Measurements from ENCODE around the gene TPPP2. TPM values are rescaled to one million over a fixed set of nuclear protein-coding genes. Genes with fewer than 3 reads are reported as not detected.
A peak's percentile ranks its signal among the peaks of the same experiment; 100 is the strongest.
"Not testable (repeated sequence)": the region's sequence is repeated elsewhere in the genome, so short reads cannot be mapped to it uniquely, and the experiment has no call there.

Gene TPPP2
- total RNA-seq = not detected
- long read RNA-seq = 0 reads

DNA sequence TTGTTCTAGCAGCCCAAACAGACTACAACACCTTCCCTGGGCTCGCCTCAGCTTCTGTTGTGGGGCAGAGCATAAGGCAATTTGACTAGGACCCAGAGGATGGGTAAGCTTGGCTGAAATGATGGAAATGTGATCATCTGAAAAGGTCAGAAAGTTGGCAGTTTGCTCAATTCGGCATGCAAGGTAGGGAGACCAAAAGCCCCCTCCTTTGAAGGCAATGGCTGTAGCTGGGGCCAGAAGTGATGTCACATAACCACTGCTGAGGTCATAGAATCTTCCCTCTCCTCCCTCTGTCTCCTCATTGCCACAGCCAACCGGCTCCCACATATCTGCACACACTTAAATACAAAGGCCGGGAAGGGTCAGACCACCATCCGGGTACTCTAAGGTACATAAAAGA is at the start of gene TPPP2:
Gene TPPP2 (plus strand): TSS at position 301 of the 400 bp plus-strand sequence. CDS start 365 bp downstream, outside the sequence.
- Histone ChIP-seq H3K4me1 (no peaks in the 10 kb centered on the region), H3K27me3 (ENCODE audit: low read depth) (no peaks in the 10 kb centered on the region), H3K4me3 (no peak within 1 kb of the TSS), H3K36me3 (no peaks in the 10 kb centered on the region), H3K9me3 (no peaks in the 10 kb centered on the region), H3K27ac (no peak within 1 kb of the TSS)
- TF ChIP-seq, protein P1, sequence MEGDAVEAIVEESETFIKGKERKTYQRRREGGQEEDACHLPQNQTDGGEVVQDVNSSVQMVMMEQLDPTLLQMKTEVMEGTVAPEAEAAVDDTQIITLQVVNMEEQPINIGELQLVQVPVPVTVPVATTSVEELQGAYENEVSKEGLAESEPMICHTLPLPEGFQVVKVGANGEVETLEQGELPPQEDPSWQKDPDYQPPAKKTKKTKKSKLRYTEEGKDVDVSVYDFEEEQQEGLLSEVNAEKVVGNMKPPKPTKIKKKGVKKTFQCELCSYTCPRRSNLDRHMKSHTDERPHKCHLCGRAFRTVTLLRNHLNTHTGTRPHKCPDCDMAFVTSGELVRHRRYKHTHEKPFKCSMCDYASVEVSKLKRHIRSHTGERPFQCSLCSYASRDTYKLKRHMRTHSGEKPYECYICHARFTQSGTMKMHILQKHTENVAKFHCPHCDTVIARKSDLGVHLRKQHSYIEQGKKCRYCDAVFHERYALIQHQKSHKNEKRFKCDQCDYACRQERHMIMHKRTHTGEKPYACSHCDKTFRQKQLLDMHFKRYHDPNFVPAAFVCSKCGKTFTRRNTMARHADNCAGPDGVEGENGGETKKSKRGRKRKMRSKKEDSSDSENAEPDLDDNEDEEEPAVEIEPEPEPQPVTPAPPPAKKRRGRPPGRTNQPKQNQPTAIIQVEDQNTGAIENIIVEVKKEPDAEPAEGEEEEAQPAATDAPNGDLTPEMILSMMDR (IDR thresholded peaks at IDR 0.05) = no peak
- intact Hi-C loops (cut with DNase I) = no loop called here
- DNase-seq = no peak
- ATAC-seq = no peak

DNA sequence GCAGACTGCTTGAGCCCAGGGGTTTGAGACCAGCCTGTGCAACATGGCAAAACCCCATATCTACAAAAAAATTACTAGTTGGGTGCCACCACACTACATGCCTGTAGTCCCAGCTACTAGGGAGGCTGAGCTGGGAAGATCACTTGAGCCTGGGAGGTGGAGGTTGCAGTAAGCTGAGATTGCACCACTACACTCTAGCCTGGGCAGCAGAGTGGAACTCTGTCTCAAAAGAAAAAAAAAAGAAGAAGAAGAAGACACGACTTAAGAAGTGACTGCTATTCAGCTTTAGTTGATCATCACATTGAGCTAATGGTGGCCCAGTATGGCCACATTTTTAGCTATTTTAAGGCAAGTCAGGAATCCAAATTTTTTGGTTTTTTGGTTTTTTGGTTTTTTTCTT is 49.1 kb upstream of the TPPP2 start:
- intact Hi-C loops (cut with DNase I) = no loop called here
- Histone ChIP-seq H3K27me3 (ENCODE audit: low read depth) (no peaks in the 10 kb centered on the region), H3K4me1 (no peaks in the 10 kb centered on the region), H3K36me3 (no peaks in the 10 kb centered on the region), H3K4me3 (no peak overlapping the region), H3K9me3 (no peaks in the 10 kb centered on the region), H3K27ac (no peak overlapping the region)
- no peak for ATAC-seq
- no peak for DNase-seq
- TF ChIP-seq, protein P1 (IDR thresholded peaks at IDR 0.05) = no peak

DNA sequence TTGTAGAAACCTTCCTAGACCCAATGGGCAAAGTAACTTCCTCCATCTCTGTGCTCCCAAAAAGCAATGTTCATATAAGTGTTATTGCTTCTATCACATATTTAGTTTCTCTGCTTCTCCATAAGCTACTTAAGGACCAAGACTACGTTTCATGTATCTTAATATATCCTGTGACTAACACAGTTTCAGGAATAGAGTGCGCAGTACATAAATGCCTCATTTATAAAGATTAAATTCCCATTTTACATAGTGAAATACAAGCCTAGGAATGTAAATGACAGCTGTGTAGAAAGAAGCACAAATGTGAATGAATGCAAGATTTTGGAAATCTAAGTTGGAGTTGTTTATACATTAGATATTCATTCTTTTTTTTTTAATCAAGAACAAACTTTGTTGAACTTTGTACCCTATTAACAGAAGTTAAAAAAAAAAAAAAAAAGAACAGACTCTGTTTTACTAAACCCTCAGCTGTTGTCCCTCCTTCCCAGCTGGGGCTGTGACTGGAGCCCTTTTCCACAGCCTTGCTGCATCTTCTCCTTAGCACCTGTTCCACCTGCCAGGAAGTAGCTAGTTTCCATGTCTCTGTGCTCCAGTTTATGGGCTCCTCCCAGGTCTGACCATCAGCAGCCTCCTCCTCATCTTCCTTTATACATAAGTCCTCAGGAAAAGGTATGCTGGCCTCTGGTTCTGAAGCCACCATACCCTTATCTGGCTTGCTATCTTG is 47.2 kb upstream of the TPPP2 start:
- Histone ChIP-seq H3K27ac (no peak overlapping the region), H3K27me3 (ENCODE audit: low read depth) (no peaks in the 10 kb centered on the region), H3K4me1 (no peaks in the 10 kb centered on the region), H3K36me3 (no peaks in the 10 kb centered on the region), H3K4me3 (no peak overlapping the region), H3K9me3 (no peaks in the 10 kb centered on the region)
- no peak for ATAC-seq
- DNase-seq = no peak
- TF ChIP-seq, protein P1 (IDR thresholded peaks at IDR 0.05) = no peak
- intact Hi-C loops (cut with DNase I) = no loop called here

DNA sequence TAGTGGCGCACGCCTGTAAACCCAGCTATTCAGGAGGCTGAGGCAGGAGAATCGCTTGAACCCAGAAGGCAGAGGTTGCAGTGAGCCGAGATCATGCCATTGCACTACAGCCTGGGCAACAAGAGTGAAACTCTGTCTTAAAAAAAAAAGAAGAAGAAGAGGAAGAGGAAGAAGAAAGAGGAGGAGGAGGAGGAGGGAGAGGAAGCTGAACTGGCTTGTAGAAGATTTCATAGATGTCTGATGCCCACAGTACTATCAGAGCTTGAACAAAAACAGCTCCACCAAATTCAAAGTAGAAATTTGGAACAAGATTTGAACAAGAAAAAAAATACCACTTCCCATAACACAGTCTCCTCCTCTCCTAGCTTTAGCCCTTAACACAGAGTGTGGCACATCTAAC is 44.4 kb upstream of the TPPP2 start:
- H3K9me3 ChIP-seq; intact Hi-C loops (cut with DNase I); H3K27me3 ChIP-seq (ENCODE audit: low read depth); H3K27ac ChIP-seq; H3K36me3 ChIP-seq; H3K4me3 ChIP-seq; ATAC-seq; DNase-seq: not testable (repeated sequence)
- peaks cover 14% of the 10 kb centered on the region for H3K4me1 ChIP-seq

DNA sequence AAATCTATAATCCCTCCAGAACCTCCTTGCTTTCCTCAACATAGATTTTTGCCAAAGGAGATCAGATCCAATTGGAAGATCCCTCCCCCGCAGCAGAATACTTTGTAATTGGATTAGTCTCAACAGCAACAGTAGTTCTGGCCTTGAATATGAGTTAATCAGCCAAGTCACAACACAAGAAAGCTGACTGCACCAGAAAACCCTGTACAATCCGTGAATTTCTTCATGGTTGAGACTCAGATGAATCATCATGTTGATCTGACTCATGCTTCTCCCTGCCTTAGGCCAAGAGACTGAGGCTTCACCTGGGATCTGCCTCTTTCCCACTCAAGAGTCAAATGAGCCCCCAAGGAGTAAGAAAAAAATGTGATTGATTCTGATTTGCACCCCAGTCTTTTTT is 43.2 kb upstream of the TPPP2 start:
- H3K4me3 ChIP-seq = no peak overlapping the region
- no peaks in the 10 kb centered on the region for H3K27me3 ChIP-seq (ENCODE audit: low read depth)
- peaks cover 26% of the 10 kb centered on the region for H3K4me1 ChIP-seq
- TF ChIP-seq, protein P1 (IDR thresholded peaks at IDR 0.05) = no peak
- DNase-seq (no peak), ATAC-seq (no peak)
- H3K36me3 ChIP-seq = peaks cover 6% of the 10 kb centered on the region
- H3K9me3 ChIP-seq = no peaks in the 10 kb centered on the region
- H3K27ac ChIP-seq = no peak overlapping the region
- intact Hi-C loops (cut with DNase I) = no loop called here

DNA sequence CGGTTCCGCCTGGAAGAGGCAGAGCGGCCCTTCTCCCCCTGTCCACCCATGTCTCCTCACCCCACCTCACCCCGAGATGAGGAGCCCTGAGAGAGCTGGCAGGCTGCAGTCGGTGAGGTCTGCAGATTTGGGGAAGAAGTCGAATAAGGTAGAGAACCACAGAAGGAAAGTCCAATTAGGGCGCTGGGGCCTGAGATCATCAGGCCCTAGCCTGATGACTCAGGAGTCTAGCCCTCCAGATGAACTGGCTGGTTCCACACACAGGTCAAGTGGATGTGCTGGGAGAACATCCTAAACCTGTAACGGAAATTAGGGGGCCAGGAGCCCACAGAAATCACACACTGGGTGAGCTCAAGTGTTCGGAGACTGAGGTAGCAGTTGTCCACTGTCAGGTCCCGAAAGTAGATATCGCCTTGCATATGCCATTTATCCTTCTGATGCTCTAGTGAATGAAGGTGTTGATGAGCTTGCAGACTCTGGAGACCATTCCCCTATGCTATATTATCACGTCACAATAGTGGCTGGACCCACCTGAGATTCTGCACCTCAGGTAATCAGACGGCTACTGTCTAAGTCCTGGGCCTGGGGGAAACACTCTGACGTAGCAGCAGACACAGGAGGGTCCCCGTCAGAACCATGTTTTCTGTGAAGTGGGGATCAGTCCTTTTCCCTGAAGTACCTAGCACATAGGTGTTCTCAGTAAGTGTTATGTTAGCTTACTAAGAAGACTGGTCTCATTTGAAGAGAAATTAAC is 41.1 kb upstream of the TPPP2 start:
- Histone ChIP-seq H3K27me3 (ENCODE audit: low read depth) (no peaks in the 10 kb centered on the region), H3K4me1 (peaks cover 27% of the 10 kb centered on the region), H3K27ac (peak overlapping the region; percentile 89), H3K4me3 (peak overlapping the region; percentile 97), H3K9me3 (no peaks in the 10 kb centered on the region), H3K36me3 (peaks cover 27% of the 10 kb centered on the region)
- TF ChIP-seq, protein P1 (IDR thresholded peaks at IDR 0.05) = no peak
- ATAC-seq = no peak
- no peak for DNase-seq
- intact Hi-C loops (cut with DNase I) = no loop called here
